ENCODE results near the gene PTTG1. TPM values are rescaled to one million over a fixed set of nuclear protein-coding genes. Genes with fewer than 3 reads are reported as not detected.
A peak's percentile ranks its signal among the peaks of the same experiment; 100 is the strongest.

The PTTG1 gene
- polyA plus RNA-seq, 4 donors: 66.9 to 75.0 (median 71.7) TPM

DNA sequence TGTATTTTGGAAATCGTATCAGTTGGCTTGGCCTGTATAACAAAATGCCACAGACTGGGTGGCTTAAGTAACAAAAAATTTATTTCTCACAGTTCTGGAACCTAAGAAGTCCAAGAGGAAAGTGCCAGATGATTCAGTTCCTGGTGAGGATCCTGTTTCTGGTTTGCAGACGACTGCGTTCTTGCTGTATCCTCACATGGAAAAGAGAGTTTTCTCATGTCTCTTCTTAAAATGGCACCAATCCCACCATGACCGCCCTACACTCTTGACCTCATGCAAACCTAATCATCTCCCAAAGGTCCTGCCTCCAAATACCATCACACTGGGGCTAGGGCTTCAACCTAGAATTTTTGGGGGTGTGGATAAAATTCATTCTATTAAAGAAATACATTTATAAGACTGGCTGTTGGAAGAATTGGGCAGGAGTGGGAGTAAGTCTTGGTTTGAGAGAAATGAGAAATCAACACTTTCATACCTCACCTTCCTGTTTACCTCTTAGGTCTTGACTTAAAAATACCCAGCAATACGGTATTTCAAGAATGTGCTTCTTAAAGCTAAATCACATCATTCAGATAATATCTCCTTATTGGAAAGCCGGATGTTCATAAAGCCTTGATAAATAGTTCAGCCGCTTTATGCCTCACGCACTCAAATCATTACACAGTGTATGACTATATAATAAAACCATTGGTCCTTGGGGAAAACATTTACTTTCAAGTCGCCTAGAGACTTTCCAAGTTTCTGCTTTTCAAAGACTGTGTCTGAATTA, 28.7 kb downstream of the PTTG1 start:
- DNase-seq (ENCODE audit: low read depth in 4 of 4, low spot score in 3 of 4): no peak

DNA sequence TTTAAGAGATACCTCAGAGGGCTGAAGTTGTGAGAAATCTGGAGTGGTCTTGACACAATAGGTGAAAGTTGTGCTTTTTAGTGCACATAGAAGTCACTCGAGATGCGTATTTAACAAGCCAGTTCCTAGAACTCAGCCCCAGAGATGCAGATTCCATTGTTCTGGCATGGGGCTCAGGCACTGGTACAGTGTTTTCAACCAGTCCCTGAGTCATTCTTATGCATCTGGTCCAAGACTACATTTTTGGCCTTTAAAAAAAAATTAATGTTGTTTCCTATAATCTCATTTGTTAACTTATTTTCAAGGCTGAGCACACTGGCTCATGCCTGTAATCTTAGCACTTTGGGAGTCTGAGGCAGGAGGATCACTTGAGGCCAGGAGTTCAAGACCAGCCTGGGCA, 29.6 kb downstream of the PTTG1 start:
- no peak for DNase-seq (ENCODE audit: low read depth in 4 of 4, low spot score in 3 of 4)

DNA sequence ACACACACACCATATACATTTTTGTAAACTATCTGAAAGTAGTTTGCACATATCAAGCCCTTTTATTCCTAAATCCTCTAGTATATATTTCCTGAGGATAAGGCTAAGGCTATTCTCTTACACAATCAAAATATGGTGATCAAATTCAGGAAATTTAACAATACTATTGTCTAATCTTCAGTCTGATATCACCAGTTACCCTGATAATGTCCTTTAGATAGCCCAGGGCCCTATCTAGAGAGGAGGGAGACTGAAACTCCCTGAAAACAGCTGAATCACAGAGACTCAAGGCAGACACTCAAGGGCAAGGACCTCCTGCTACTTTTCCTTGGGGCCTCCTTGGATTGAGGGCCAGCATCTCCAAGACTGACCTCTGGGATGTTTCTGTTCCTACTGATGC, 30.4 kb downstream of the PTTG1 start:
- no peak for DNase-seq (ENCODE audit: low read depth in 4 of 4, low spot score in 3 of 4)

DNA sequence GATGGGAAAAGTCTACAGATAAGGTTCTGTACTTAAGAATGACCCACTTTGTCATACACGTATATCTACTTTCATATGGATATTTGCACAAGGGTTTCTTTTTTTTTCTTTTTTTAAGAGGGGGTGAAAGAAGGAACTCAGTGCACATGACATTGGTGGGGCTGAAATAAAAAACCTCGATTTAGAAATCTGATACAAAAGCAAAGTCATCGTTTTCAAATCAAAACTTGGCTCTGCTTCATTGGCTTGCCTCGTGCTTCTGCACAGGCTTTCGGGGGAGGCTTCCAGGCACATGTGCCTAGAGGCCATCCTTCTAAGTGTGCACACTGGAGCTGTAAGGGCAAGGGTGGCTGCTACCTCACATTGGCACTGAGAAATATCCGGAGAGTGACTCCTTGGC, 31.1 kb downstream of the PTTG1 start:
- no peak for DNase-seq (ENCODE audit: low read depth in 4 of 4, low spot score in 3 of 4)

DNA sequence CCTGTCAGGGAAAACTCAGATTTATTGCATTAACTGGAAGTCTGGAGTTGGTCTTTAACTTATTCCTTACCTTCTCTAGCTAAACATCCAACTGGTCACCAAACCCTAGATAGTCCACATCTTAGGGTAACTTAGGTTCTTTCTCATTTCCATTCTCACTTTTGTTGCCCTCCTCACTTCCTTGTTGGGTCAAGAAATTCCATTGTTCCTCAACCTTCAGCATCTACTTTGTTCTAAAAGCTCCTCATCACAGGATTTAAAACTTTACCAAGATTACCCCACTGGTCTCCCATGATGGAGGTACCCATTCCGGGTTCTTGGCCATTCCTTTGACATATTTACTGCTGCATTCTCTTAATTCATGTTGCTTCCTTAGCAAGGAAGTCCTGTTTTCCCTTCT, 32.1 kb downstream of the PTTG1 start:
- DNase-seq (ENCODE audit: low read depth in 4 of 4, low spot score in 3 of 4): no peak

DNA sequence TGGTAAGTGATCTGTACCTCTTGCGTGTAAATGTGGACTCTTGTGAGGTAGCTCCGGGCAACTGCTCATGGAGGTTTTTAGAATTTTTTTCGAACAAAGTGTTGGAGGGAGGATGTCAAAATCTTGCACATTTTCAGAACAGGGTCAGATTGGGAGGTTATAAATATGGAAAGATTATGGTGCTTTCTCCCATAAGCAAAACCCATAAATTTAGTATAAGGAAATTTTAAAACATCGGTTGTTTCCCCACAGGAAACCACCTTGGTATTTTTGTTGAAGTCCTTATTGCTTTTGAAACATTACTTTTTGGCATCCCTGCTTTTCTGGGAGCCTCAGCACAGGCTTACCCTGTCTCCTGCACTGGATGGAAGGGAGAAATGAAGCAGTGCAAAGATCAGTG, 33.9 kb downstream of the PTTG1 start:
- DNase-seq (ENCODE audit: low read depth in 4 of 4, low spot score in 3 of 4): no peak

DNA sequence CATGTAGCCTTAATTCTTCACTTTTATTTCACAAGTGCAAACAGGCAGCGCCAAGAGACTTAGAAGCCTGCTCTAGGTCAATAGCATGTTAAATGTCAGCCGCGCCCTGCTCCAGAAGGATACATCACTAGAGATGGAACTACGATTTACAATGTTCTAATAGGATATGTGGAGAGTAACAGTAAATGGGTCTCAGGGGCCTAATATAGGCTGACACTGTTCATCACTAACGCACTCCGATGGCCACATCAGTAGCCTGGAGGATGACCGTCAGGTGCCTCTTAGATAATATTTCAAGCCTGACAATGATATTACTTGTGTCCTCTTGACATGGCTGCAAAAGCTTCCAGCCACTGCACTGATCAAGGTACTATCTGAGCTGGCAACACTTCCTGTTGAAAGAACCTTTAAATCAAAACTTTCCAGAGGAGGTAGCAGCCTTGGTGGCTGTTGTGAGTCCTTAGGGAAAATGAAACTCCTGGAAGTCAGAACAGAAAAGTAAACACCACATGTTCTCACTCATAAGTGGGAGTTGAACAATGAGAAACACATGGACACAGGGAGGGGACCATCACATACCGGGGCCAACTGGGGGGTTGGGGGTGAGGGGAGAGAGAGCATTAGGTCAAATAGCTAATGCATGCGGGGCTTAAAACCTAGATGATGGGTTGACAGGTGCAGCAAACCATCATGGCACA, 35.0 kb downstream of the PTTG1 start:
- no peak for DNase-seq (ENCODE audit: low read depth in 4 of 4, low spot score in 3 of 4)

DNA sequence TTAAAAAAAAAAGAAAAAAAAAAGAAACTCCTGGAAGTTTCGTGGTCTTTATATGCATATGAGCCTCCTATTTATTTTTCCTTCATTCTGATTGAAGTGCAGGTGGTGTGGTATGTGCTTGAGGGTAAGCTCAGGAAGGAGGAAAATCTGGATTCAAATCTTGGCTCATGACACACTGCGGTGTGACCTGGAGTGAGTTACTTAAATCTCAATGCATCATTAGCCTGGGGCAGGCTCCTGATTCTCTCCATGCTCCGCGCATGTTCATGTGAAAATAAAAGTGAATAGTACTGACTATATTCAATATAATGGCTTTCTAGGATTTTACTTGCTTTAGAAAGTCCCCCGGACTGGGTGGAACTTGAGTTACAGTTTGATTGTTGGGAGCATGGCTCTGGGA, 35.6 kb downstream of the PTTG1 start:
- DNase-seq (ENCODE audit: low read depth in 4 of 4, low spot score in 3 of 4): no peak

DNA sequence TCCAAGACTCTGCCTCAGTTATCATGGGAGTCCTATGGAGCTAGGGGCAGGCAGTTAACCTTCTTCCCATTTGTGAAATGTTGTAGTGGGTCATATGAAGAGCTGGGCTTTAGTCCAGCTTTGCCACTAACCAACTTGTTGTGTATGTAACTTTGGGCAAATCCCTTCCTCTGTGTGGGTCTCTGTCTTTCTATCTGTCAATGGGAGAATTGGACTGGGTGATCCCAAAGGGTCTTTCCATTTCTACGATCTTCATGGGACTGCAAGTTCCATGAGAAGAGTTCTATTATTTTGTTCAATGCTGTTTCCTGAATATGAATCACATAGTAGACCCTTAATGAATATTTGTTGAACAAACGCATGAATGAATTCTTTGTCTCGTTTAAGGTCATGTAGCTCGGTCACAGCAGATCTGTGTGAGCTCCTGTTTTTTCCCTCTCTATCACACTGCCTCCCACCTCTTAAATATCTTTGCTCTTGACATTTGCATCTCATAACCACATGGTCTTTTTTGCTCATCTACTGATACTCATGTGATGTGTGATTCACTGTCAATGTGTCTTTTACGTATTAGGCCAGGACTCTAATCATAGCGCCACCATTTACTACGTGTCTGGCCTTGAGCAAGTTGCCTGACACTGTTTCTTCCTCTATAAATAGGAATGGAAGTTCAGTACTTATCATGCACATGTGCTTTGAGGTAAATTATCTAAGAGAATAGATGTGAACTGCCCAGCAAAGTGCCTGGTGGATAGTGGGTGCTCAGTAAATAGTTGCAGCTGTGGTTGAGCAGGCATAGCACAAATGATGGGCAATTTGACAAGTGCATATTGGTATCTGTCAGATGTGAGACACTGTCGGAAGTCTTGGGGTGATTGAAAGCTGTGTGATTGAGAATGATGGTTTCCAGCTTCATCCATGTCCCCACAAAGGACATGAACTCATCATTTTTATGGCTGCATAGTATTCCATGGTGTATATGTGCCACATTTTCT, 37.4 kb downstream of the PTTG1 start:
- DNase-seq (ENCODE audit: low read depth in 4 of 4, low spot score in 3 of 4): no peak

DNA sequence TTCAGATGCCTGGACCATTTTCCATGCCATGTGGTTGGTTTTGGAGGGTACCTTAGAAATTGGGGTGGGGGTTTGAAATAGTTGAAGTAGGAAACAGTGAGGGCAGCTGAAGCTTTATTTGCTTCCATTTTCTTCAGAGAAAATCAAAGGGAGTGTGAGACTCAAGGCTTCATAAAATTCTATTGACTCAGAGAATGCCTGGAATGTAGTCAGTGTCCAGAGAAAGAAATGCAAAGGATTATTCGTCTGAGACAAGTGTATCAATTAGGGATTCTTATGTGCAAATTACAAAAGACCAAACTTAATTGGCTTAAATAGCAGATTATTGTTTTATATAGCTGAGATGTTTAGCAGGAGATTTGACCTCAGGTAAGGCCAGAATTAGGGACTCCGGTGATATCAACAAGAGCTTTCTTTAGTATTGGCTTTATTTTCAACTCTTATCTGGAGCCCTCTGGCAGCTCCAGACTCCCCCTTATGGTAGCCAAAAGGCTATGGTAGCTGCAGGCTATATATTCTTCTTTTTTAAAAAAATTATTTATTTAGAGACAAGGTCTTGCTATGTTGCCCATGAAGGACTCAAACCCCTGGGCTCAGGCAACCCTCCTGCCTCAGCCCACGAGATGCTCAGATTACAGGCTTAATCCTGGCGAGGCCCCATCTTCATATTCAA, 38.9 kb downstream of the PTTG1 start:
- no peak for DNase-seq (ENCODE audit: low read depth in 4 of 4, low spot score in 3 of 4)

DNA sequence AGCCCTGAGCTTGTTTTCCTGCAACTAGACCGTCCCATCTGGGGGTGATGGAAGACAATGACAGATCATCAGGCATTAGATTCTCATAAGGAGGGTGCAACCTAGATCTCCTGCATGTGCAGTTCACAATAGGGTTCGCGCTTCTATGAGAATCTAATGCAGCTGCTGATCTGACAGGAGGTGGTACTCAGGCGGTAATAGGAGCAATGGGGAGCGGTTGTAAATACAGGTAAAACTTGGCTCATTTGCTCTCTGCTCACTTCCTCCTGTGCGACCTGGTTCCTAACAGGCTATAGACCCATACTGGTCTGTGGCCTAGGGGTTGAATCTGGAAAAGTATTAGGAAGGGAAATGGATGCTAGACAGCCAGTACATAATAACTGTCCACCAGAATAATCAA, 39.7 kb downstream of the PTTG1 start:
- no peak for DNase-seq (ENCODE audit: low read depth in 4 of 4, low spot score in 3 of 4)

DNA sequence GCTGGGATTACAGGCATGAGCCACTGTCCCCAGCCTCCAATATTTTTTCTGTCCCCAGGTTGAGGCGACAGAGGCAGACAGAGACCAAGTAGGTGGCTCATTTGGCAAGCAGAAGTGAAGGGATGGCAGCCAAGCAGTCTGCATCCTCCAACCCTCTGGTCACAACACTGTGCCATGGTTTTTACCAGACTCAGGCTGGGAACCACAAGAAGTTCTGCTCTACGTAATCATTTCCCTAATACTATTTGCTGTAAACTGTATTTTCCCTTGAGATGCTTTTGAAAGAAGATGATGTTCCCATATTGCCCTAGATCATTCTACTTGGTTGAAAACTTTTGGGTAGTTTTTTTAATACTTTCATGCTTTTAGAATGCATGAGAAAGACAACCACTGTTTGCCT, 40.5 kb downstream of the PTTG1 start:
- no peak for DNase-seq (ENCODE audit: low read depth in 4 of 4, low spot score in 3 of 4)

DNA sequence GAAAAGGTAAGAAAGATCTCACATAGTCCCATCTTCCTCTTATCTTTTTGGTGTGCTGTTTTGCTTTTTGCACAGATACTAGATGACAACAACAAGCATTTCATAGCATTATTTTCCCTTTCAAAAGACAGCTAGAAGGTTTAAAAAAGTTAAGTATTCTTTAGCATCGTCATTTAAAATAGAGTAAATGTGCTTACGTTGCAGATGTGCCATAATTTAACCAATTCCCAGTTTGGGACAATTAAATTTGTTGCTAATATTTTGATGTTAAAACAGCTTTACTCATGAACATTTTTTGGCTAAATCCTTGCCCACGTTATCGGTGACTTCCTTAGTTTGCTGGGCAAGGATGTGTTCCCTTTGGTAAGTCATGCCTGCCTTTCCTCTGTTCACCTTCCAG, 41.6 kb downstream of the PTTG1 start:
- DNase-seq (ENCODE audit: low read depth in 4 of 4, low spot score in 3 of 4): no peak

DNA sequence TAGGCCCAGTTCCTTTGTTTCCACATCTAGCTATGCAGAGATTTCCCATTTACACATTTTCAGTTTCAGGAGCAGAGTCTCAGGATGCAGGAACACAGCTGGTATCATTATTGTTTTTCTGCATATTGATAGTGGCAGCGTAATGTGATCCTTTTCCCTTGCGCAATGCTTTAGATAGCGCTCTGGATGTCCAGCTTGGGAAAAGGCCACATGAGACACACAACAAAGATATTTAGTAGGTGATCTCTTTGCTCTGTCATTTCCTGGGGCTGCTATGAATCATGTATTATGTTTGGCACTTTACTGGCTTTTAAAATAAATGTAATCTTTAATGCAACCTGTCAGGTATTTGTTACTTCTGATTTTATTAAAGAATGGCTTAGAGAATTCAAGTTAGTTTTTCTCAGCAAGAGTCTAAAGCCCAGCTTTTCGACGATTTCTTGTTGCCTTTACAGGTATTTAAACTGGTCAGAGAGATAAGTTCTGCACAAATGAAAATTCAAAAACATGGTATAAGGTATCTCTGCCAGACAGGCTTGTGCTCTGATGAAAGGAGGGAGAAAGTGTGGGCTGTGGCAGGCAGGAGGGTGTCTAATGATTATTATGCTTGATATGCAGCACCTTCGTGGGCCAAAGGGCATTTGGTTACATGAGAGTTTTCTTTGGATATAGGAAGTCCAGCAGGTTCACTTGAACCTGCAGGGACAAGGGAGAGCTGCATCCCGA, 42.2 kb downstream of the PTTG1 start:
- DNase-seq (ENCODE audit: low read depth in 4 of 4, low spot score in 3 of 4): no peak

DNA sequence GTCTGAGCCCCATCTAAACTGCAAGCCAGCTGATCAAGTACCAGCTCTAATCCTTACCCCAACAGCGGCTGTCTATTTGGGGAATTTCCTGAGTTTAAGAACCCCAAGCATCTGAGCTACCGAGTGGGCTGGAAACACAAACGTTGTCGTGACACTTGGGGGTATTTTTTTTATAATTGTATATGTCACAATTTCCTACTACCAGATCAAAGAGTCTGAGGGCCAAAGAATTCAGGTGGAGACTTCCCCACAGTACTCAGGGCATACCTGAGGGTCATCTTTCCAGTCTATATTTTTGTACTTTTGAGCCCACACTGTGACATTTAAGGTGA, 42.8 kb downstream of the PTTG1 start:
- DNase-seq (ENCODE audit: low read depth in 4 of 4, low spot score in 3 of 4): no peak

DNA sequence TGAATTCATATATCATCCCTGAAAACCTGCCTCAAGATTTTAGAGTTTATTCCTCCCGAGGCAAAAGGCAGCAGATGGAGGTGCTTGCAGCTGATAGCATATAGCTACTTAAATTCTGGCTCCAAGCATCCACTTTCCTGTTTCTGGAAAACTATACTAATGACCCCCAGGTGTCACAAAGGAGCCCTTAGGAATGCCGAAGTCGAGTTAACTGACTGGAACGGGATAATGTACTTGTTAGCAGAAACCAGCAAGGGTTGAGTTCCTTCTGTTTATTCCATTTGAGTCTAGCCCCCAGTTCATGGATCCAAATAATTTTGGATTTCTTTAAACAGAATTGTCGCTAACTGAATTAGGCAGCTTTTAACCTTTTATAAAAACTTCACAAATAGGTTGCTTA, 44.5 kb downstream of the PTTG1 start:
- DNase-seq (ENCODE audit: low read depth in 4 of 4, low spot score in 3 of 4): peak in 1 of 4 donors; percentile 39

DNA sequence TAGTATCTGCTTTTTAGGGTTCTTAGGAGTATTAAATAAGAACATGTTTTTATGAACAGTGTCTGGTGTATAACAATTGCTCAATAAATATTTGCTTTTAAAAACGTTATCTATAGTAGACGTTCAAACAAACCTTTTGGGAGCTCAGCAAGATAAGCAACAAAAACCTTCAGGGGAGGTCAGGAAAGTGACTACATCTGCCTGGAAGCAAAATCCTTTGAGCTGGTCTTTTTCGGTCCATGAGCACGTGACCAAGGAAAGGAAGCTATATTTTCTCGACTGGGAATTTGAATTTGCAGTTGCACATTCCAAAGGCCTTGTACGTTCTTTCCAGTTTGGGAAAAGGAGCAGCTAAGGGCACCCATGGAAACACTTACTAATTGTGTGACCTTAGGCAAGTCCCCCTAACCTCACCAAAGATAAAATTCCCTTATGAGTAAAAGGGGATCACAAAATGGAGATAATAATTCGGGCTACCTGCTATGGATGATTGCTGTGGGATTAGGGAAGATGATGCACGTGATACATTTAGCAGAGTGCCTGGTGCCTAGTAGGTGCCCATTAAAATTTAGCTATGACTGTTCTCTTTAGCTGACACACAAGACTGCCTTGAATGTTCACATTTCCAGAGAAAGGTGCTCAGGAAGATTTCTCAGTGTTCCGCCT, 45.4 kb downstream of the PTTG1 start:
- no peak for DNase-seq (ENCODE audit: low read depth in 4 of 4, low spot score in 3 of 4)

DNA sequence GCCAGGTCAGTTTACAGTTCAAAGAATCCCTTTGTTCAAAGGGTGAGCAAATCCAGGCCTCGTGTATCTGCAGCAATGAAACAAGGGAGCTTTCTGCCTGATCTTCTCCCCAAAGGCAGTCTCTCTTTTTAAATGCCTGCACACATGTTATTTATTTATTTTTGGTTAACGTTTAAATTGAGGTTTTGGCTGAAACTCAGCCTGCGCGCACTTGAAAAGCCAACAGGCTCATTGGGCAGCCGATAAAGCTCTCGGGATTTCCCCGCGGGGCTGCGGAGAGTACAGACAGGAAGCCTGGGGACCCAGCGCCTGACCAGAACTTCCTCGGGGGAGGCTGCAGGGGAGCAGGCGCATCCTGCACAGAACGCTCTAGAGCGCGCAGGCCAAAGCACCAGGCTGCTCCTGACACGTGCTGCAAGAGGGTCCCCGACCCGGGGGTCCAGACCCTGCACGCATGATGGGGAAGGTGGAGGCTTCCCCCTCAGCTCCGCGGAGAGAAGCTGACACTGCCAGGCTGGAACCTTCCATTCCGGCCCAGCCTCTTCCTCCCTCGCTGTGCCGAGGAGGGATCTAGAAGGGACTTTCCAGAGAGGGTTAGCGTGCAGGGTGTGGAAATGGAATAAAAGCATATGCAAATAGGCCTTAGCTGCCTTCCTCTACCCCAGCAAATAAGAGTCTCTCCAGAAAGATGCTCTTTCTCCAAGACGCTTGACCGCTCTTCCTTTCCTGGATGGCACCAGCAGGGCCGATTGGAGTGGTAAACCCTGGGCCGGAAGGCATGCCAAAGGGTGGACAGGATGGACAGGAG, 46.1 kb downstream of the PTTG1 start:
- peak in 2 of 4 donors; percentile 31 to 49 for DNase-seq (ENCODE audit: low read depth in 4 of 4, low spot score in 3 of 4)
